Dermis blood vessel endothelial cell (primary cell): ENCODE results near the gene TDRD12. TPM values are rescaled to one million over a fixed set of nuclear protein-coding genes. Genes with fewer than 3 reads are reported as not detected.

Experiments used
- DNase-seq: peaks from one replicate; pipeline ENCODE4 v3.0.0; 2010
- total RNA-seq: library from RNA; depleted of rRNA; stranded (reverse); fragments of >200 nt; gene quantifications from 2 replicates; pipeline ENCODE4 v1.2.3, GENCODE V29; 2014

The TDRD12 gene
- total RNA-seq, 1 donor from 2014 or later: 0.17 TPM

DNA sequence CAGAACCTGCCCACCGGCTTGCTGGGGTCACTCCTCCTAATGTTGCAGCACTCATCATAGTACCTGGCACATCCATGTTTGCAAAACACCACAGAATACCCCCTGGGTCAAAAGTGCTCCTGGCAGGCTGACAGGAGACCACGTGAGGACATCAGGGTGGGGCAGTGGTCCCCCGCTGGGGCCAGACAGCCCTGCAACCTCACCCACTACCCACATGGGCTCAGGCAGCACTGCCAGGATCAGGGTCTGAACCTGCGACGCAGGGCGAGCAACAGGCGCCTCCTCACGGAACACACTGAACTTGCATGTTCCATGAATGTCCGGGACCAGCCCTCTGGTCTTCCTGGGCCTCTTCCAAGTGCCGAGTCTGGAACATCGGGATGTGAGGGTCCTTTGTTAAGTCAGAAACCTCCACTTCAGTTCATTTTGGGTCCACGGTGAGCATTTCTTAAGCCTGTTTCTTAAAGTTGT lies 151.4 kb downstream of the TDRD12 start:
- DNase-seq: no peak

DNA sequence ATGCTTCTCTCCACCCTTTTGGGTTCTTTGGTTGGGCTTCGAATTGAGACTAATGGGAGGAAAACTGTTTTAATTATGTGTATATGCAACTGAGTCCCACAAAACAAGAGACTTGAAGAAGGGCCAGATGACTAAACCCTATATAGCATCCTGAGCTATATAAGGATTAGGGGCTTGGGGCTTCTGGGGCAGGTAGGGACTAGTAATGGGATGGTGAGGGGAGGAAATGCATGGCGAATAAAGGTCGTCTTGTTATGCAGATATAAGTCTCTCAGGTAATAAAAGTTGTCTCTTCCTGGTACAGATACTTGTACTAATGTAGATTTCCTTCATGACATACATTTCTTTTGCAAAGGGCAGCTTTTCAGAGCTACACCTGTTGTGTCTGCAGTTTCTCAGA lies 152.8 kb downstream of the TDRD12 start:
- no peak for DNase-seq

DNA sequence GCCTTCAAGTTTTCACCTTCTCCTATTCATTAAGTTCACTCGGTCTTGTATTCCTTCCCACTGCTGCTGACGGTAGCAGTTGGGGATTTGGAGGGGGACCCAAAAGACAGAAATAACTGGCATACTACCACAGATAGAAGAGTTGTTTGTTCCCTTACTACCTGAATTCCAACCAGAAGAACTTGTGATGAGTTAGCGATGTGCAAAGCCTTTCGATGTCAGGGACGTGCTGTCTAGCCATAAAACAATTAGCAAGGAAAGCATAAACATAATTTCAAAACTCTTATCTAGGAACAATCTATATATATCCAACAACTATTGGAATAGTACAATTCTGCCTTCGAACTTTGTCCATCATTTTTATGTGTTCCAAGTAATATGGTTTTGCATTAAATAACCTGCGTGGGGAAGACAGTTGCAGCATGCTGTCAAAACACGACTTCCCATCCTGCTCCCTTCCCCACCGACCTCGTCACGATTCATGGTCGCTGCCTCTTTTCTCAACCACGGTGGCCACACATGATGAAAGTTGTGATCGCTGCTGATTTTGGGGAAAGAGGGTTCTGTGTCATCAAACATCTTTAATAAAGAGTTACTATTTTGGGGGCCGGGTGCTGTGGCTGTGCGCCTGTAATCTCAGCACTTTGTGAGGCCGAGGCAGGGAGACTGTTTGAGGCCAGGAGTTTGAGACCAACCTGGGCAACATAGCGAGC lies 153.8 kb downstream of the TDRD12 start:
- DNase-seq: no peak

DNA sequence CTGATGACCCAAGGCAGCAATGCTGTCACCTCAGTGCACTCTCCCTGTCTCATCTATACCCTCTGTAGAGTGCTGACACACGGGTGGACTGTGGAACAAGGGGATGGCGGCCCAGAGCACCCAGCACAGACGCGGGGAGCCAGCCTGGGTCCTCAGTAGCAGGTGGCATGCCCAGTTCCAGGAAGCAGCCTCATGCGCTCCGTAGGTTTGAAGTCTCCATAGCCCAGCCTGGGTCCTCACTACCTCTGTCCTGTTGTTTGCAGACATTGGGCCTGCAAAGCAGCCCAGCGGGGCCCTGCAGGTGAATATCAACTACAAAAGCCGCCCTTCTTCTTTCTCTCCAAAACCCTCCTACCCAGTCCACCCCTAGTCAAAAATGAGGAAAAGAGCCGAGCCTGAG lies 155.0 kb downstream of the TDRD12 start:
- DNase-seq: no peak

DNA sequence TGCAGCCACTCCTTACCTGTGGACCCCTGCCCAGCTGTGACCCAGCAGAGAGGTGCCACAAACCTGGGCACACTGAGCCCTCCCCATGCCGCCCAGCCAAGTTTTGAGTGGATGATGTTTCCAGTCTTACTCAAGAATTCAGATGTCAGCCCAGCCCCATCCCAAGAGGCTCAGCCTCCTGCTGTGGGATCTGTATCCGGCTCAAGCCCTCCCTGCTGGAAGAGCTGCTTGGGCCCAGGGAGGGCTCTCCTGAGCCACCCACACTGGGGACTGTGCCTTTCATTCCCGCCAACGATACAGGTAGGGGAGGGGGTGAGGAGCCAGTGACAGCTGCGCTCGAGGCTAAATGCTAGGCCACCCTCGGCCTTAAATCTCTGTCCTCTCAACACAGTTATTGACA lies 155.9 kb downstream of the TDRD12 start:
- DNase-seq: no peak

DNA sequence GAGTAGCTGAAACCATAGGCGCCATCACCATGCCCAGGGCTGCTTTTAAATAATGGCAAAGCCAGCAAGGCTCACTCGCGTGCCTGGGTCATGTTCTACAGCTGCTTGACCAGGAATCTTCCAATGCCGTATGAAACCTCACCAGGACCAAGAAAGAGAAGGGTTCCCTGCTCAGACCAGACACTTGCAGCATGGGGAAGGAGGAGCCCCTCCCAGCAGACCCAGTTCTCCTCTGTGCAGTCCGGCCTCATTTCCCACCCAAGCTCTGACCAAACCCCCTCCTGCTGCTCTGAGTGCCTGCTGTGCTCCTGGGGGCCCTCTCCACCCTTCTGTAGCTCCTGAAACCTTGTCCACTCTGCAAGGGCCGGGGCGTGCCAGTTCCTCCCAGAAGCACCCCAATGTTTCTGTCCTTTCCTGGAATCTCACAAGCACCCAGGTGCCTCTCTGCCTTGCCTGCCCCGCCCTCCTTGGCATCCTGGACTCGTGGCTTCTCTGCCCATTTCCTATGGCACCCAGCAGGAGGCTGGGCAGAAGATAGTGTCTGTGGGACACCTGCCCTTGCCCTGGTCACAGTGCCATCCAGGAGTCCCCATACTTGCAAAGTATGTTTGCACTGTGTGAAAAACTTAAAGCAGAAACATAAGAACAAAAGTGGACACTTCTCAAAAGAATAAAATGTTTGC lies 156.8 kb downstream of the TDRD12 start:
- DNase-seq: no peak

DNA sequence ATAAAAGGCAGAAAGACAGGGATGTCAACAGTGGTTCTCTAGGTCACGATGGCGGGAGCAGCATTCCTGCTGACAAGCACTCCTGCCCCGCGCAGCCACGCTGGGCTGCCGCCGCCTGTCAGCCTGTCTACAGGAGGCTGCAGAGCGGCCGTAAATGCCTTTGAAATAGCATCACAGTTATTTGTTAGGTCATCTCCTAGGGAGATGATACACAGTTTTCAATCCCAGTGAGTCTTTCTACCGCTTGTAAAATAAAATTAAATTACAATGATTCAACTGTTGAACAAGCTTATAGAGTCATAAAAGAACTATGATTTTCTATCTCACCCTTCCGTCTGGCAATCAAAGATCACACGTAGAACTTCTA lies 157.3 kb downstream of the TDRD12 start:
- DNase-seq: no peak

Other genes with a start within 250 kb of the TDRD12 start
- 90.0 and 105 TPM in 2 replicates for gene PDCD5, start 138.6 kb upstream of the TDRD12 start, total RNA-seq
- gene ANKRD27, start 44.6 kb upstream of the TDRD12 start, total RNA-seq: 46.8 and 48.2 TPM in 2 replicates
- 0.34 and 0.65 TPM in 2 replicates for gene RGS9BP, start 43.9 kb upstream of the TDRD12 start, total RNA-seq
- 9.2 and 12.1 TPM in 2 replicates for gene NUDT19, start 27.9 kb upstream of the TDRD12 start, total RNA-seq
- gene SLC7A9, start 150.0 kb downstream of the TDRD12 start, total RNA-seq: not detected in 2 replicates